OCI-LY3 (cell line): ENCODE results near the gene SAMD11.

Source experiments
- H2AFZ ChIP-seq: fragments of 200-600, 300-600 bp; shearing (Covaris generic); 2 replicates; pipeline ENCODE4 v1.6.0; 2014; ENCODE audit warnings: antibody characterized with exemption, low read depth, low read length
- H3K27ac ChIP-seq: fragments of 200-600, 300-600 bp; sonication (generic); 2 replicates; pipeline ENCODE4 v1.5.1; 2014; ENCODE audit warnings: mild to moderate bottlenecking, low read length, moderate library complexity, mixed read lengths
- H3K27me3 ChIP-seq: fragments of 200-600, 300-600 bp; sonication (generic); 2 replicates; pipeline ENCODE4 v1.6.1; 2014; ENCODE audit warnings: low read depth, low read length, mixed read lengths
- H3K36me3 ChIP-seq: fragments of 200-600, 300-600 bp; sonication (generic); replicated peaks from 2 replicates; pipeline ENCODE3; 2014; ENCODE audit warnings: low read depth, low read length, mixed read lengths
- H3K4me1 ChIP-seq: fragments of 300-600, 200-600 bp; sonication (generic); 2 replicates; pipeline ENCODE4 v1.6.1; 2014; ENCODE audit warnings: low read length, mixed read lengths
- H3K4me2 ChIP-seq: fragments of 200-600, 300-600 bp; sonication (generic); 2 replicates; pipeline ENCODE4 v1.6.1; 2014; ENCODE audit warnings: low read length, mixed read lengths
- H3K4me3 ChIP-seq: fragments of 300-600, 200-600 bp; sonication (generic); 2 replicates; pipeline ENCODE4 v1.5.1; 2014; ENCODE audit warnings: antibody characterized with exemption, mild to moderate bottlenecking, low read length, moderate library complexity
- H3K79me2 ChIP-seq: fragments of 300-600, 200-600 bp; shearing (Covaris generic); 2 replicates; pipeline ENCODE4 v1.6.1; 2014; ENCODE audit warnings: mild to moderate bottlenecking, low read length, mixed read lengths
- H3K9ac ChIP-seq: fragments of 300-600, 200-600 bp; shearing (Covaris generic); 2 replicates; pipeline ENCODE4 v1.6.0; 2014; ENCODE audit warnings: mild to moderate bottlenecking, low read length, moderate library complexity
- H3K9me3 ChIP-seq: fragments of 200-600, 300-600 bp; shearing (Covaris generic); 2 replicates; pipeline ENCODE4 v1.6.1; 2014; ENCODE audit warnings: low read length, mixed read lengths; ENCODE audit not compliant: insufficient read depth
- H4K20me1 ChIP-seq: fragments of 200-600, 300-600 bp; sonication (generic); 2 replicates; pipeline ENCODE4 v1.6.1; 2016; ENCODE audit warnings: low read length, mixed read lengths; ENCODE audit not compliant: insufficient read depth
- EZH2phosphoT487 ChIP-seq: fragments of 200-600 bp; shearing (Covaris generic); IDR thresholded peaks from 2 replicates; pipeline ENCODE4 v1.6.1; 2018; ENCODE audit warnings: antibody characterized with exemption, mixed run types, low read depth
- TF ChIP-seq, protein P1 (sequence below): fragments of 200-600, 300-600 bp; sonication (generic); IDR thresholded peaks from 2 replicates; pipeline ENCODE4 v1.5.1; 2014; ENCODE audit warnings: antibody characterized with exemption, low read length, low read depth

SAMD11 gene

DNA sequence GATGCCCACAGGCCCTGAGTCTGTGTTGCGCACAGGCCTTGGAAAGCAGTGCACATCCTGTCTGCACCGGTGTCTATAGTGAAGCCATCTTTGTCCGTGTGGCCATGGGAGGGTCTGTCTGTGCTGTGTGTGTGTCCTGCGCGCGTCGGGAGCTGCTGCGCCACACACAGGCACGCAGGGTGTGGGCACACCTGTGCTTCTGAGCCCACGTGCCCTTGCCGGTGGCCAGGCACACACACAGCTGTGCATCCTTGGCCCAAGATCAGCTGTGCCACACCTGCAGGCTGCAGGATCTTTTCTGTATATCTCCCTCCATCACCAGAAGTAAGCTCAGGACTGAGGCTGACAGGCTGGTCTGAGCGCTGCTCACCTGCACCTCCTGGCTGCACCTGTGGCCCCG, 3.2 kb upstream of the SAMD11 start:
- Histone ChIP-seq H3K9me3 (no peaks in the 10 kb centered on the region), H3K4me1 (0 out of 2 replicates have a peak, but pooled peaks cover 6% of the 10 kb centered on the region), H4K20me1 (no peaks in the 10 kb centered on the region), H3K79me2 (no peaks in the 10 kb centered on the region), H3K27ac (no peak overlapping the region), H3K9ac (no peak overlapping the region), H2AFZ (no peak overlapping the region), H3K4me3 (no peak overlapping the region), H3K4me2 (peak overlapping the region; percentile 29), H3K27me3 (peaks cover 31% of the 10 kb centered on the region), H3K36me3 (no peaks in the 10 kb centered on the region)
- no peak for TF ChIP-seq EZH2phosphoT487
- TF ChIP-seq, protein P1, sequence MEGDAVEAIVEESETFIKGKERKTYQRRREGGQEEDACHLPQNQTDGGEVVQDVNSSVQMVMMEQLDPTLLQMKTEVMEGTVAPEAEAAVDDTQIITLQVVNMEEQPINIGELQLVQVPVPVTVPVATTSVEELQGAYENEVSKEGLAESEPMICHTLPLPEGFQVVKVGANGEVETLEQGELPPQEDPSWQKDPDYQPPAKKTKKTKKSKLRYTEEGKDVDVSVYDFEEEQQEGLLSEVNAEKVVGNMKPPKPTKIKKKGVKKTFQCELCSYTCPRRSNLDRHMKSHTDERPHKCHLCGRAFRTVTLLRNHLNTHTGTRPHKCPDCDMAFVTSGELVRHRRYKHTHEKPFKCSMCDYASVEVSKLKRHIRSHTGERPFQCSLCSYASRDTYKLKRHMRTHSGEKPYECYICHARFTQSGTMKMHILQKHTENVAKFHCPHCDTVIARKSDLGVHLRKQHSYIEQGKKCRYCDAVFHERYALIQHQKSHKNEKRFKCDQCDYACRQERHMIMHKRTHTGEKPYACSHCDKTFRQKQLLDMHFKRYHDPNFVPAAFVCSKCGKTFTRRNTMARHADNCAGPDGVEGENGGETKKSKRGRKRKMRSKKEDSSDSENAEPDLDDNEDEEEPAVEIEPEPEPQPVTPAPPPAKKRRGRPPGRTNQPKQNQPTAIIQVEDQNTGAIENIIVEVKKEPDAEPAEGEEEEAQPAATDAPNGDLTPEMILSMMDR, result no peak

GRCh38 chr1:921011-921837, 2.5 kb upstream of the SAMD11 start:
- no peak overlapping the region for H3K27ac ChIP-seq
- H4K20me1 ChIP-seq, result no peaks in the 10 kb centered on the region
- H3K4me3 ChIP-seq, result 0 out of 2 replicates have a peak overlapping the region, but pooled peaks have one; percentile 11
- no peak overlapping the region for H3K9ac ChIP-seq
- no peaks in the 10 kb centered on the region for H3K36me3 ChIP-seq
- H3K9me3 ChIP-seq, result no peaks in the 10 kb centered on the region
- H3K79me2 ChIP-seq, result no peaks in the 10 kb centered on the region
- peak overlapping the region; percentile 29 for H3K4me2 ChIP-seq
- no peak for TF ChIP-seq EZH2phosphoT487
- TF ChIP-seq, protein P1, result peak; percentile 4; the same call in 1 of the 2 replicates
- peaks cover 24% of the 10 kb centered on the region for H3K27me3 ChIP-seq
- H2AFZ ChIP-seq, result no peak overlapping the region
- H3K4me1 ChIP-seq, result 0 out of 2 replicates have a peak, but pooled peaks cover 6% of the 10 kb centered on the region

- 0 out of 2 replicates have a peak, but pooled peaks cover 8% of the 10 kb centered on the region for H3K27me3 ChIP-seq
- no peaks in the 10 kb centered on the region for H4K20me1 ChIP-seq
- H3K36me3 ChIP-seq, result no peaks in the 10 kb centered on the region
- H3K9me3 ChIP-seq, result no peaks in the 10 kb centered on the region
- no peak for TF ChIP-seq EZH2phosphoT487
- TF ChIP-seq, protein P1, result no peak
- H3K27ac ChIP-seq, result no peak overlapping the region
- H3K9ac ChIP-seq, result no peak overlapping the region
- H2AFZ ChIP-seq, result no peak overlapping the region
- 0 out of 2 replicates have a peak overlapping the region, but pooled peaks have one; percentile 10 for H3K4me3 ChIP-seq
- H3K4me1 ChIP-seq, result 0 out of 2 replicates have a peak, but pooled peaks cover 6% of the 10 kb centered on the region
- H3K4me2 ChIP-seq, result peak overlapping the region; percentile 24; the same call in 1 of the 2 replicates
- no peaks in the 10 kb centered on the region for H3K79me2 ChIP-seq
Measured at GRCh38 chr1:923991-924655, 400 bp downstream of the SAMD11 start.
